Activated naive CD8-positive, alpha-beta T cell treated with anti-CD3 and anti-CD28 coated beads for 36 hours (primary cell): ENCODE results near the gene RBM10. TPM values are rescaled to one million over a fixed set of nuclear protein-coding genes. Genes with fewer than 3 reads are reported as not detected.

ENCODE experiments used
- DNase-seq: peaks from one replicate; pipeline ENCODE4 v3.0.0; 2021
- H3K27ac Mint-ChIP-seq: one replicate; pipeline ENCODE4 v1.8.0; 2022; ENCODE audit warnings: mild to moderate bottlenecking, moderate library complexity, mixed read lengths
- H3K27me3 Mint-ChIP-seq: one replicate; pipeline ENCODE4 v1.8.0; 2022; ENCODE audit warnings: mild to moderate bottlenecking, mixed read lengths
- H3K36me3 Mint-ChIP-seq: one replicate; pipeline ENCODE4 v1.8.0; 2021; ENCODE audit warnings: mild to moderate bottlenecking, mixed read lengths
- H3K4me1 Mint-ChIP-seq: one replicate; pipeline ENCODE4 v1.8.0; 2021; ENCODE audit warnings: mixed read lengths
- H3K4me3 Mint-ChIP-seq: one replicate; pipeline ENCODE4 v1.8.0; 2022; ENCODE audit warnings: mild to moderate bottlenecking, moderate library complexity, mixed read lengths
- H3K9me3 Mint-ChIP-seq: one replicate; pipeline ENCODE4 v1.8.0; 2022; ENCODE audit warnings: mixed read lengths
- total RNA-seq, 2 experiments: library from RNA; stranded (reverse); gene quantifications; one replicate each; pipeline ENCODE4 v1.2.3, GENCODE V29; 2021

RBM10 gene
- total RNA-seq, 2 experiments from 2014 or later, result 67.2 to 69.0 TPM

- no peak overlapping the region for H3K27ac Mint-ChIP-seq
- H3K9me3 Mint-ChIP-seq, result no peaks in the 10 kb centered on the region
- DNase-seq, result no peak
- peaks cover 11% of the 10 kb centered on the region for H3K36me3 Mint-ChIP-seq
- H3K27me3 Mint-ChIP-seq, result no peaks in the 10 kb centered on the region
- no peak overlapping the region for H3K4me3 Mint-ChIP-seq
- no peaks in the 10 kb centered on the region for H3K4me1 Mint-ChIP-seq
Observed at GRCh38 chrX:47179221-47179927, 34.4 kb downstream of the RBM10 start.

GRCh38 chrX:47179928-47180255 lies 34.9 kb downstream of the RBM10 start:
- no peak overlapping the region for H3K4me3 Mint-ChIP-seq
- no peaks in the 10 kb centered on the region for H3K27me3 Mint-ChIP-seq
- peaks cover 11% of the 10 kb centered on the region for H3K36me3 Mint-ChIP-seq
- no peak for DNase-seq
- H3K9me3 Mint-ChIP-seq, result no peaks in the 10 kb centered on the region
- H3K4me1 Mint-ChIP-seq, result no peaks in the 10 kb centered on the region
- H3K27ac Mint-ChIP-seq, result no peak overlapping the region

GRCh38 chrX:47180346-47180745 lies 35.3 kb downstream of the RBM10 start:
- H3K36me3 Mint-ChIP-seq, result peaks cover 11% of the 10 kb centered on the region
- no peaks in the 10 kb centered on the region for H3K4me1 Mint-ChIP-seq
- H3K27me3 Mint-ChIP-seq, result no peaks in the 10 kb centered on the region
- no peak overlapping the region for H3K27ac Mint-ChIP-seq
- H3K4me3 Mint-ChIP-seq, result no peak overlapping the region
- DNase-seq, result no peak
- H3K9me3 Mint-ChIP-seq, result no peaks in the 10 kb centered on the region

GRCh38 chrX:47181301-47181700 lies 36.3 kb downstream of the RBM10 start:
- Mint-ChIP-seq H3K36me3 (peaks cover 10% of the 10 kb centered on the region), H3K27ac (no peak overlapping the region), H3K27me3 (no peaks in the 10 kb centered on the region), H3K4me3 (no peak overlapping the region), H3K9me3 (no peaks in the 10 kb centered on the region), H3K4me1 (no peaks in the 10 kb centered on the region)
- no peak for DNase-seq

GRCh38 chrX:47182106-47182700 lies 37.2 kb downstream of the RBM10 start:
- DNase-seq, result no peak
- H3K36me3 Mint-ChIP-seq, result peaks cover 11% of the 10 kb centered on the region
- no peak overlapping the region for H3K4me3 Mint-ChIP-seq
- H3K27ac Mint-ChIP-seq, result peak overlapping the region; percentile 38
- no peaks in the 10 kb centered on the region for H3K27me3 Mint-ChIP-seq
- H3K4me1 Mint-ChIP-seq, result no peaks in the 10 kb centered on the region
- H3K9me3 Mint-ChIP-seq, result no peaks in the 10 kb centered on the region

- Mint-ChIP-seq H3K27me3 (no peaks in the 10 kb centered on the region), H3K27ac (no peak overlapping the region), H3K9me3 (no peaks in the 10 kb centered on the region), H3K36me3 (peaks cover 7% of the 10 kb centered on the region), H3K4me1 (peaks cover 12% of the 10 kb centered on the region), H3K4me3 (no peak overlapping the region)
- DNase-seq, result no peak
Observed at GRCh38 chrX:47184486-47184885, 39.5 kb downstream of the RBM10 start.

- DNase-seq, result no peak
- H3K36me3 Mint-ChIP-seq, result peaks cover 7% of the 10 kb centered on the region
- no peaks in the 10 kb centered on the region for H3K9me3 Mint-ChIP-seq
- H3K4me3 Mint-ChIP-seq, result no peak overlapping the region
- H3K27me3 Mint-ChIP-seq, result no peaks in the 10 kb centered on the region
- H3K4me1 Mint-ChIP-seq, result peaks cover 12% of the 10 kb centered on the region
- H3K27ac Mint-ChIP-seq, result no peak overlapping the region
Observed at GRCh38 chrX:47185241-47185640, 40.2 kb downstream of the RBM10 start.

- Mint-ChIP-seq H3K4me1 (peaks cover 15% of the 10 kb centered on the region), H3K9me3 (no peaks in the 10 kb centered on the region), H3K4me3 (no peak overlapping the region), H3K36me3 (peaks cover 7% of the 10 kb centered on the region), H3K27me3 (no peaks in the 10 kb centered on the region), H3K27ac (no peak overlapping the region)
- DNase-seq, result no peak
Observed at GRCh38 chrX:47186096-47186740, 41.2 kb downstream of the RBM10 start.

- no peaks in the 10 kb centered on the region for H3K9me3 Mint-ChIP-seq
- peaks cover 15% of the 10 kb centered on the region for H3K4me1 Mint-ChIP-seq
- H3K4me3 Mint-ChIP-seq, result no peak overlapping the region
- no peak for DNase-seq
- no peaks in the 10 kb centered on the region for H3K27me3 Mint-ChIP-seq
- H3K27ac Mint-ChIP-seq, result peak overlapping the region; percentile 4
- peaks cover 7% of the 10 kb centered on the region for H3K36me3 Mint-ChIP-seq
Observed at GRCh38 chrX:47187106-47187677, 42.2 kb downstream of the RBM10 start.

DNA sequence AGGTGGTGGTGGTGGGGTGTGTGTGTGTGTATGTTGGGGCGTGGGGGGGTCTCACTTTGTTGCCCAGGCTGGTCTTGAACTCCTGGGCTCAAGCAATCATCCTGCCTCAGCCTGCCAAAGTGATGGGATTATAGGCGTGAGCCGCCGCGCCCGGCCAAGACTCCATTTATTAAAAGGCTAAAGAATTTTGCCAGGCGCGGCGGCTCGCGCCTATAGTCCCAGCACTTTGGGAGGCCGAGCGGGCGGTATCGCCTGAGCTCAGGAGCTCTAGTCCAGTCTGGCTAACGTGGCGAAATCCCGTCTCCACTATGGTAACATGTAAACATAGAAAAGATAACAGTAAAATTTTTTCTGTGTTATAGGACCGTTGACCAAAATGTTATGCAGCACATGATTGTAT lies 44.9 kb downstream of the RBM10 start:
- Mint-ChIP-seq H3K4me3 (no peak overlapping the region), H3K4me1 (peaks cover 32% of the 10 kb centered on the region), H3K27me3 (no peaks in the 10 kb centered on the region), H3K9me3 (no peaks in the 10 kb centered on the region), H3K27ac (no peak overlapping the region), H3K36me3 (peaks cover 17% of the 10 kb centered on the region)
- no peak for DNase-seq

GRCh38 chrX:47190445-47191269 lies 45.6 kb downstream of the RBM10 start:
- H3K4me1 Mint-ChIP-seq, result peaks cover 37% of the 10 kb centered on the region

DNA sequence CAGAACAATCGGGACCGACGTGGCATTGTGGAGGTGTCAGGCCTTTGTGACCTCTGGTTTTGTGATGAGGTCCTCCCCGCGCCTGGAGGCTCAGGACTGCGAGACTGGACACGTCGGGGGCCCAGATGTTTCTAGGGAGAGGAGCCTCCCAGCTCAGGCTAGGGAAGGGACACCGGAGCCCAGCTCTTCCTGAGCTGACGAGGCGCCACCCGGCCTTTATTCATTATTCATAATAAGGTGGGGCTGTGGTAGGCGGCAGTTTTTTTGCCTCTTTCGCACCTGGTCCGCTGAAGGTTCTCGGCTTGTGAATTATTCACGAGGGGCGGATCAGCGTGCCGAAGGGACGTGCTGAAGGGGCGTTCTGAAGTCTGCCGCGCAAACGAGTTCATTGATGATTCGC lies 46.3 kb downstream of the RBM10 start:
- Mint-ChIP-seq H3K4me3 (peak overlapping the region; percentile 92), H3K4me1 (peaks cover 44% of the 10 kb centered on the region), H3K27ac (peak overlapping the region; percentile 94), H3K9me3 (no peaks in the 10 kb centered on the region), H3K27me3 (no peaks in the 10 kb centered on the region), H3K36me3 (peaks cover 17% of the 10 kb centered on the region)
- DNase-seq, result peak; percentile 53

More at GRCh38 chrX:47190445-47191269, 45.6 kb downstream of the RBM10 start:
- no peaks in the 10 kb centered on the region for H3K9me3 Mint-ChIP-seq
- DNase-seq, result peak; percentile 86
- peaks cover 20% of the 10 kb centered on the region for H3K36me3 Mint-ChIP-seq
- H3K27me3 Mint-ChIP-seq, result no peaks in the 10 kb centered on the region
- peak overlapping the region; percentile 92 for H3K4me3 Mint-ChIP-seq
- peak overlapping the region; percentile 94 for H3K27ac Mint-ChIP-seq

- Mint-ChIP-seq H3K9me3 (no peaks in the 10 kb centered on the region), H3K4me3 (peak overlapping the region; percentile 92), H3K4me1 (peaks cover 49% of the 10 kb centered on the region)
Observed at GRCh38 chrX:47191806-47192401, 46.9 kb downstream of the RBM10 start.

DNA sequence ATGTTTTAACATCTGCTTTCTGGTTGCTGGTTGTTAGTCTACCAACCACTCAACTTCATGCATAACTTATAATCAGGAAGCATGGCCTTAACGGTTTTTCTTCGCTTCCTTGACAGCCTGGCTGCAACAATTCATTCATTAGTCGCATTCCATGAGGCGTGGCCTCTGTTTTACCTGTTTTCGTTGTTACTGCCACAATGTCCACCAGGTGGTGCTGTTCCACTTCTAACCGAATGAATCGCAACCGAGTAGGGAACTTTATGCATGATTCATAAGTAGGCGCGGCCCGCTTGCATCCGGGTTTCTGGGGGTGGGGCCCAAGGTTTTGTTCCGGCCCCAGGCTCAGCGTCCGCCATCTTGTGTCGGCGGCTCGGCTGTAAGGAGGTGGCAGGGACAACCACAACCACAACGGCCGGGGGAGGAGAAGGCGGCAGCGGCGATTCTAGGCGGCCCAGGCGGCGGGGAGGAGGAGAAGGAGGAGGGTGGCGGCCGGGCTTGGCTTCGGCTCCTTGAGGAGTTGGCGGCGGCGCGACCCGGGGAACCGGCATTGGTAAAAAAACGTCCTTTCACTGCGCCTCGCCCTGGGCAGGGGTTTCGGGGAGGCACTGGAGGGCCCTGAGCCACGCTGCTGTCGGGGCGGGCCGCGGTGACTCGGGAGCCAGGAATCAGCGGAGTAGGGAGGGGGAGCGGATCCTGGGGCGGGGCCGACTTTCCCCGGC lies 48.6 kb downstream of the RBM10 start, which contains the start of gene UBA1:
Gene UBA1, plus strand, starts transcription at position 355 of the 719 bp plus-strand sequence. CDS start 4,974 bp downstream, outside the sequence.
- Mint-ChIP-seq H3K9me3 (no peaks in the 10 kb centered on the region), H3K4me3 (peak within 1 kb of the TSS; percentile 92), H3K36me3 (peaks cover 17% of the 10 kb centered on the region), H3K27me3 (no peaks in the 10 kb centered on the region), H3K27ac (peak within 1 kb of the TSS; percentile 93), H3K4me1 (peaks cover 49% of the 10 kb centered on the region)
- DNase-seq, result peak; percentile 86

More at GRCh38 chrX:47191806-47192401, 46.9 kb downstream of the RBM10 start:
- Mint-ChIP-seq H3K27ac (peak overlapping the region; percentile 94), H3K27me3 (no peaks in the 10 kb centered on the region), H3K36me3 (peaks cover 17% of the 10 kb centered on the region)
- no peak for DNase-seq
